K562 (cell line): ENCODE results near the gene ETV3L. TPM values are rescaled to one million over a fixed set of nuclear protein-coding genes. Genes with fewer than 3 reads are reported as not detected.

Experiments used
- BACH1 ChIP-seq: fragments of 200-800 bp; sonication (Bioruptor generic); IDR thresholded peaks from 2 replicates; pipeline ENCODE4 v1.6.1; 2016; ENCODE audit warnings: missing genetic modification characterization, missing compliant biosample characterization
- C11orf30 ChIP-seq: fragments of 450-650 bp; IDR thresholded peaks from 2 replicates; pipeline ENCODE4 v1.6.1; 2016; ENCODE audit warnings: low read depth, mild to moderate bottlenecking
- IFI16 ChIP-seq: fragments of 250-450 bp; sonication (Bioruptor Pico); IDR thresholded peaks from 2 replicates; pipeline ENCODE4 v2.1.2; 2022; ENCODE audit warnings: mild to moderate bottlenecking, inconsistent platforms
- MAFF ChIP-seq: IDR thresholded peaks from 2 replicates; pipeline ENCODE4 v1.6.1; 2012; ENCODE audit warnings: low read length, improper control_type of control experiment
- MAFG ChIP-seq: fragments of 450-650 bp; conservative IDR thresholded peaks from 2 replicates; pipeline ENCODE4 v1.6.1; 2016; ENCODE audit warnings: missing genetic modification characterization, missing compliant biosample characterization
- MAFK ChIP-seq: IDR thresholded peaks from 2 replicates; pipeline ENCODE4 v1.6.1; 2011; ENCODE audit warnings: low read length, improper control_type of control experiment
- MCM3 ChIP-seq: fragments of 450-650 bp; IDR thresholded peaks from 2 replicates; pipeline ENCODE4 v1.6.1; 2016
- SMAD2 ChIP-seq: fragments of 150-350 bp; IDR thresholded peaks from 2 replicates; pipeline ENCODE4 v1.6.1; 2014; ENCODE audit warnings: low read depth, mild to moderate bottlenecking, low read length
- SMARCA5 ChIP-seq: fragments of 450-650 bp; IDR thresholded peaks from 2 replicates; pipeline ENCODE4 v1.6.1; 2016
- TBL1XR1 ChIP-seq, 2 experiments: IDR thresholded peaks; 2 replicates each; pipeline ENCODE4 v1.6.1; 2012; ENCODE audit warnings: improper control_type of control experiment in 2 of 2, low read length in 2 of 2, mild to moderate bottlenecking in 1 of 2
- ZNF436 ChIP-seq: fragments of 250-450, 450-650 bp; sonication (Bioruptor Pico); formaldehyde crosslinking; IDR thresholded peaks from 2 replicates; pipeline ENCODE4 v1.7.0; 2020; ENCODE audit warnings: mild to moderate bottlenecking
- ZNF766 ChIP-seq: fragments of 200-800 bp; sonication (Bioruptor generic); conservative IDR thresholded peaks from 2 replicates; pipeline ENCODE4 v1.6.1; 2016; ENCODE audit warnings: missing genetic modification characterization, missing compliant biosample characterization
- polyA plus RNA-seq, 8 experiments: library from polyadenylated mRNA; depleted of rRNA in 4 of 8; stranded (reverse) in 5 of 8; unstranded in 3 of 8; fragments of >200 nt; fragmentation: Nextera tagmentation in 2 of 8; fragmentation: Illumina TruSeq in 1 of 8; extraction: Ambion mirVana in 2 of 8; extraction: Trizol in 1 of 8; gene quantifications; 2 replicates each; pipeline versions ENCODE4 v1.2.1 to v1.2.3, GENCODE V29; 2011 to 2014; ENCODE audit warnings: inconsistent platforms in 1 of 8, missing spikeins in 1 of 8
- total RNA-seq, 7 experiments: library from RNA; depleted of rRNA in 6 of 7; stranded (reverse); fragments of >200 nt in 6 of 7; fragmentation: Illumina TruSeq in 2 of 7; extraction: Trizol in 2 of 7; gene quantifications; 2 replicates each; pipeline versions ENCODE4 v1.2.1 to v1.2.3, GENCODE V29; 2011 to 2021; ENCODE audit warnings: low replicate concordance in 1 of 7
- TF ChIP-seq, protein P1 (sequence below), 2 experiments: fragments of 450-650 bp in 1 of 2; sonication (generic) in 1 of 2; formaldehyde crosslinking; conservative IDR thresholded peaks; 2 replicates each; pipeline versions ENCODE4 v1.4.0 to v1.8.1; 2020 to 2022; ENCODE audit warnings: mild to moderate bottlenecking in 1 of 2, missing genetic modification reagents in 1 of 2
- TF ChIP-seq, protein P2 (sequence below): fragments of 250-450 bp; sonication (Bioruptor Pico); IDR thresholded peaks from 2 replicates; pipeline ENCODE4 v1.5.0; 2021
- TF ChIP-seq, protein P3 (sequence below): fragments of 450-650 bp; IDR thresholded peaks from 2 replicates; pipeline ENCODE4 v1.6.1; 2016; ENCODE audit warnings: mild to moderate bottlenecking, moderate library complexity

Gene ETV3L
- total and polyA plus RNA-seq, 9 of the 15 experiments (the other 6 are each of a cell fraction or from before 2014, with no cell fraction given): not detected

DNA sequence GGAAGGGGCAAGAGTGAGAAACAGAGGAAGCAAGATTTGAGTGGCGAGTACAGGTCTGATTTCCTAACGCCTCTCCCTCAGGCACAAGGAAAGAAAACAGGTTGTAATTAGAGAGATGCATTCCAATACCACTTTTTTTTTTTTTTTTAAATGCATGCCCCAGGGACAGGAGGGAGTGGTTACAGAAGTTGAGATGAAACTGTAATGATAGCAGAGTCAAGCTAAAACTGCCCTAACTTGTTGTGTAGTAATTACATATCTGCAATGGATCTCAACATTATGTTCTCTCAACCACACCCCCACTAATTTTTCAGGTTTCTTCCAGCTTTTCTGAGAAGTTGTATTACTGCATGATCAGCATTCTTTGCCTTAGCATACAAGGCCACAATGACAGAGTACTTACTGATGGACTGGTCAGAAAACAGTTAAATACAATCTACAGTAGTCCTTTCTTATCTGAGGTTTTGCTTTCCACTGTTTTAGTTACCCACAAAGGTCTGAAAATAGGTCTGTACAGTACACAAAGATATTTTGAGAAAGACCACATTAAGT lies 33.1 kb upstream of the ETV3L start (continued):
- TF ChIP-seq, protein P1, sequence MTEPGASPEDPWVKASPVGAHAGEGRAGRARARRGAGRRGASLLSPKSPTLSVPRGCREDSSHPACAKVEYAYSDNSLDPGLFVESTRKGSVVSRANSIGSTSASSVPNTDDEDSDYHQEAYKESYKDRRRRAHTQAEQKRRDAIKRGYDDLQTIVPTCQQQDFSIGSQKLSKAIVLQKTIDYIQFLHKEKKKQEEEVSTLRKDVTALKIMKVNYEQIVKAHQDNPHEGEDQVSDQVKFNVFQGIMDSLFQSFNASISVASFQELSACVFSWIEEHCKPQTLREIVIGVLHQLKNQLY (CRISPR knock-in tag; conservative IDR thresholded peaks at IDR 0.05): no peak
- TF ChIP-seq BACH1 (tag) (peak; percentile 38; the same call in 1 of the 2 replicates), MCM3 (no peak), MAFG (peak; percentile 94), SMAD2 (no peak), MAFF (peak; percentile 91), TBL1XR1 (IDR thresholded peaks at IDR 0.05; ENCODE audit: low read length in 2 of 2) (0 out of 4 replicates have a peak, but pooled peaks of 1 of the 2 experiments have one; percentile 9), C11orf30 (peak; percentile 89), ZNF436 (CRISPR knock-in tag) (no peak), ZNF766 (CRISPR knock-in tag) (peak; percentile 36; the same call in 1 of the 2 replicates), MAFK (peak; percentile 90), IFI16 (CRISPR knock-in tag) (no peak), SMARCA5 (no peak)
- TF ChIP-seq, protein P2, sequence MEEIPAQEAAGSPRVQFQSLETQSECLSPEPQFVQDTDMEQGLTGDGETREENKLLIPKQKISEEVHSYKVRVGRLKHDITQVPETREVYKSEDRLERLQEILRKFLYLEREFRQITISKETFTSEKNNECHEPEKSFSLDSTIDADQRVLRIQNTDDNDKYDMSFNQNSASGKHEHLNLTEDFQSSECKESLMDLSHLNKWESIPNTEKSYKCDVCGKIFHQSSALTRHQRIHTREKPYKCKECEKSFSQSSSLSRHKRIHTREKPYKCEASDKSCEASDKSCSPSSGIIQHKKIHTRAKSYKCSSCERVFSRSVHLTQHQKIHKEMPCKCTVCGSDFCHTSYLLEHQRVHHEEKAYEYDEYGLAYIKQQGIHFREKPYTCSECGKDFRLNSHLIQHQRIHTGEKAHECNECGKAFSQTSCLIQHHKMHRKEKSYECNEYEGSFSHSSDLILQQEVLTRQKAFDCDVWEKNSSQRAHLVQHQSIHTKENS: no peak
- TF ChIP-seq, protein P3, sequence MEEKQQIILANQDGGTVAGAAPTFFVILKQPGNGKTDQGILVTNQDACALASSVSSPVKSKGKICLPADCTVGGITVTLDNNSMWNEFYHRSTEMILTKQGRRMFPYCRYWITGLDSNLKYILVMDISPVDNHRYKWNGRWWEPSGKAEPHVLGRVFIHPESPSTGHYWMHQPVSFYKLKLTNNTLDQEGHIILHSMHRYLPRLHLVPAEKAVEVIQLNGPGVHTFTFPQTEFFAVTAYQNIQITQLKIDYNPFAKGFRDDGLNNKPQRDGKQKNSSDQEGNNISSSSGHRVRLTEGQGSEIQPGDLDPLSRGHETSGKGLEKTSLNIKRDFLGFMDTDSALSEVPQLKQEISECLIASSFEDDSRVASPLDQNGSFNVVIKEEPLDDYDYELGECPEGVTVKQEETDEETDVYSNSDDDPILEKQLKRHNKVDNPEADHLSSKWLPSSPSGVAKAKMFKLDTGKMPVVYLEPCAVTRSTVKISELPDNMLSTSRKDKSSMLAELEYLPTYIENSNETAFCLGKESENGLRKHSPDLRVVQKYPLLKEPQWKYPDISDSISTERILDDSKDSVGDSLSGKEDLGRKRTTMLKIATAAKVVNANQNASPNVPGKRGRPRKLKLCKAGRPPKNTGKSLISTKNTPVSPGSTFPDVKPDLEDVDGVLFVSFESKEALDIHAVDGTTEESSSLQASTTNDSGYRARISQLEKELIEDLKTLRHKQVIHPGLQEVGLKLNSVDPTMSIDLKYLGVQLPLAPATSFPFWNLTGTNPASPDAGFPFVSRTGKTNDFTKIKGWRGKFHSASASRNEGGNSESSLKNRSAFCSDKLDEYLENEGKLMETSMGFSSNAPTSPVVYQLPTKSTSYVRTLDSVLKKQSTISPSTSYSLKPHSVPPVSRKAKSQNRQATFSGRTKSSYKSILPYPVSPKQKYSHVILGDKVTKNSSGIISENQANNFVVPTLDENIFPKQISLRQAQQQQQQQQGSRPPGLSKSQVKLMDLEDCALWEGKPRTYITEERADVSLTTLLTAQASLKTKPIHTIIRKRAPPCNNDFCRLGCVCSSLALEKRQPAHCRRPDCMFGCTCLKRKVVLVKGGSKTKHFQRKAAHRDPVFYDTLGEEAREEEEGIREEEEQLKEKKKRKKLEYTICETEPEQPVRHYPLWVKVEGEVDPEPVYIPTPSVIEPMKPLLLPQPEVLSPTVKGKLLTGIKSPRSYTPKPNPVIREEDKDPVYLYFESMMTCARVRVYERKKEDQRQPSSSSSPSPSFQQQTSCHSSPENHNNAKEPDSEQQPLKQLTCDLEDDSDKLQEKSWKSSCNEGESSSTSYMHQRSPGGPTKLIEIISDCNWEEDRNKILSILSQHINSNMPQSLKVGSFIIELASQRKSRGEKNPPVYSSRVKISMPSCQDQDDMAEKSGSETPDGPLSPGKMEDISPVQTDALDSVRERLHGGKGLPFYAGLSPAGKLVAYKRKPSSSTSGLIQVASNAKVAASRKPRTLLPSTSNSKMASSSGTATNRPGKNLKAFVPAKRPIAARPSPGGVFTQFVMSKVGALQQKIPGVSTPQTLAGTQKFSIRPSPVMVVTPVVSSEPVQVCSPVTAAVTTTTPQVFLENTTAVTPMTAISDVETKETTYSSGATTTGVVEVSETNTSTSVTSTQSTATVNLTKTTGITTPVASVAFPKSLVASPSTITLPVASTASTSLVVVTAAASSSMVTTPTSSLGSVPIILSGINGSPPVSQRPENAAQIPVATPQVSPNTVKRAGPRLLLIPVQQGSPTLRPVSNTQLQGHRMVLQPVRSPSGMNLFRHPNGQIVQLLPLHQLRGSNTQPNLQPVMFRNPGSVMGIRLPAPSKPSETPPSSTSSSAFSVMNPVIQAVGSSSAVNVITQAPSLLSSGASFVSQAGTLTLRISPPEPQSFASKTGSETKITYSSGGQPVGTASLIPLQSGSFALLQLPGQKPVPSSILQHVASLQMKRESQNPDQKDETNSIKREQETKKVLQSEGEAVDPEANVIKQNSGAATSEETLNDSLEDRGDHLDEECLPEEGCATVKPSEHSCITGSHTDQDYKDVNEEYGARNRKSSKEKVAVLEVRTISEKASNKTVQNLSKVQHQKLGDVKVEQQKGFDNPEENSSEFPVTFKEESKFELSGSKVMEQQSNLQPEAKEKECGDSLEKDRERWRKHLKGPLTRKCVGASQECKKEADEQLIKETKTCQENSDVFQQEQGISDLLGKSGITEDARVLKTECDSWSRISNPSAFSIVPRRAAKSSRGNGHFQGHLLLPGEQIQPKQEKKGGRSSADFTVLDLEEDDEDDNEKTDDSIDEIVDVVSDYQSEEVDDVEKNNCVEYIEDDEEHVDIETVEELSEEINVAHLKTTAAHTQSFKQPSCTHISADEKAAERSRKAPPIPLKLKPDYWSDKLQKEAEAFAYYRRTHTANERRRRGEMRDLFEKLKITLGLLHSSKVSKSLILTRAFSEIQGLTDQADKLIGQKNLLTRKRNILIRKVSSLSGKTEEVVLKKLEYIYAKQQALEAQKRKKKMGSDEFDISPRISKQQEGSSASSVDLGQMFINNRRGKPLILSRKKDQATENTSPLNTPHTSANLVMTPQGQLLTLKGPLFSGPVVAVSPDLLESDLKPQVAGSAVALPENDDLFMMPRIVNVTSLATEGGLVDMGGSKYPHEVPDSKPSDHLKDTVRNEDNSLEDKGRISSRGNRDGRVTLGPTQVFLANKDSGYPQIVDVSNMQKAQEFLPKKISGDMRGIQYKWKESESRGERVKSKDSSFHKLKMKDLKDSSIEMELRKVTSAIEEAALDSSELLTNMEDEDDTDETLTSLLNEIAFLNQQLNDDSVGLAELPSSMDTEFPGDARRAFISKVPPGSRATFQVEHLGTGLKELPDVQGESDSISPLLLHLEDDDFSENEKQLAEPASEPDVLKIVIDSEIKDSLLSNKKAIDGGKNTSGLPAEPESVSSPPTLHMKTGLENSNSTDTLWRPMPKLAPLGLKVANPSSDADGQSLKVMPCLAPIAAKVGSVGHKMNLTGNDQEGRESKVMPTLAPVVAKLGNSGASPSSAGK: no peak
